Spleen (tissue), 7 donors: Measurements from ENCODE around the gene CNOT6.

Experiments
- CTCF ChIP-seq, 11 experiments: fragments of 200-600 bp in 7 of 11; fragments of 450-650 bp in 4 of 11; sonication (generic) in 4 of 11; IDR thresholded peaks in 8 of 11; conservative IDR thresholded peaks in 3 of 11; 1 replicate in 7 of 11; 2 replicates in 4 of 11; pipeline versions ENCODE4 v1.4.0 to v1.8.0; 2016 to 2021; ENCODE audit warnings: antibody characterized with exemption in 11 of 11, inconsistent platforms in 4 of 11, mild to moderate bottlenecking in 1 of 11
- POLR2A ChIP-seq, 3 donors: fragments of 450-650 bp; IDR thresholded peaks; one replicate each; pipeline ENCODE4 v1.5.1; 2017; ENCODE audit warnings: antibody characterized with exemption in 3 of 3, mild to moderate bottlenecking in 1 of 3
- POLR2AphosphoS5 ChIP-seq, 3 donors: sonication (generic); formaldehyde crosslinking; IDR thresholded peaks; one replicate each; pipeline ENCODE4 v1.5.1; 2017; ENCODE audit warnings: antibody characterized with exemption in 3 of 3
- donor health status: DM: no; HTN: no; CAD: no; lungs with moderate emphysema.
- donor health status: DM: no; HTN: no; CAD: no.
- donor health status: DM: no; HTN: no; CAD: no.

GRCh38 chr5:180521591-180521990 is 27.4 kb downstream of the CNOT6 start:
- TF ChIP-seq CTCF (IDR thresholded peaks at IDR 0.05 in 8 of 11, conservative IDR thresholded peaks at IDR 0.05 in 3 of 11) (no peak), POLR2A (IDR thresholded peaks at IDR 0.05) (no peak), POLR2AphosphoS5 (IDR thresholded peaks at IDR 0.05) (no peak)
